A172 (cell line): Measurements from ENCODE around the gene MAP4K1. TPM values are rescaled to one million over a fixed set of nuclear protein-coding genes. Genes with fewer than 3 reads are reported as not detected.

ENCODE experiments used
- DNase-seq: peaks from one replicate; pipeline ENCODE4 v3.0.0-alpha.2; 2015; ENCODE audit warnings: low spot score
- total RNA-seq: library from RNA; depleted of rRNA; stranded (reverse); fragments of >200 nt; shearing (Covaris generic); gene quantifications from 2 replicates; pipeline ENCODE4 v1.2.3, GENCODE V29; 2014; rRNA removed

The MAP4K1 gene
- total RNA-seq, 1 experiment from 2014 or later: 1.4 TPM

- DNase-seq: peak; percentile 33
Observed at GRCh38 chr19:38544569-38545315, 73.0 kb downstream of the MAP4K1 start.

GRCh38 chr19:38543807-38544568 lies 73.8 kb downstream of the MAP4K1 start:
- DNase-seq: peak; percentile 99

DNA sequence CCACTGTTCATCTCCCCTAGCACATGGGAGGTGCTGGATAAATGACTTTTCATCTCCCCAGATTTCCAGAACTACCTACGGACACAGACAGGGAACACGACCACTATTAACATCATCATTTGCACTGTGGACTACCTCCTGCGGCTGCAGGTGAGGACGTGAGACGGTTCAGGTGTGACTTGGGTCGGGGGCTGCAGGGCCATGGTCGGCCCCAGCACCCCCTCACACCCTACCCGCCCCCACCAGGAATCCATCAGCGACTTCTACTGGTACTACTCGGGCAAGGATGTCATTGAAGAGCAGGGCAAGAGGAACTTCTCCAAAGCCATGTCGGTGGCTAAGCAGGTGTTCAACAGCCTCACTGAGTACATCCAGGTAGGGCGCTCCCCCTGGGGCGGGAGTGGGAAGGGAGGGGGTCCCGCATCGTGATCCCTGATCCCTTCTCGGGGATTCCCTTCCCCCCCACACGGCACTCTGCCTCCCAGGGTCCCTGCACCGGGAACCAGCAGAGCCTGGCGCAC lies 74.4 kb downstream of the MAP4K1 start:
- no peak for DNase-seq

- DNase-seq: no peak
Observed at GRCh38 chr19:38542040-38542439, 75.7 kb downstream of the MAP4K1 start.

GRCh38 chr19:38539751-38540150 lies 78.0 kb downstream of the MAP4K1 start:
- DNase-seq: no peak

DNA sequence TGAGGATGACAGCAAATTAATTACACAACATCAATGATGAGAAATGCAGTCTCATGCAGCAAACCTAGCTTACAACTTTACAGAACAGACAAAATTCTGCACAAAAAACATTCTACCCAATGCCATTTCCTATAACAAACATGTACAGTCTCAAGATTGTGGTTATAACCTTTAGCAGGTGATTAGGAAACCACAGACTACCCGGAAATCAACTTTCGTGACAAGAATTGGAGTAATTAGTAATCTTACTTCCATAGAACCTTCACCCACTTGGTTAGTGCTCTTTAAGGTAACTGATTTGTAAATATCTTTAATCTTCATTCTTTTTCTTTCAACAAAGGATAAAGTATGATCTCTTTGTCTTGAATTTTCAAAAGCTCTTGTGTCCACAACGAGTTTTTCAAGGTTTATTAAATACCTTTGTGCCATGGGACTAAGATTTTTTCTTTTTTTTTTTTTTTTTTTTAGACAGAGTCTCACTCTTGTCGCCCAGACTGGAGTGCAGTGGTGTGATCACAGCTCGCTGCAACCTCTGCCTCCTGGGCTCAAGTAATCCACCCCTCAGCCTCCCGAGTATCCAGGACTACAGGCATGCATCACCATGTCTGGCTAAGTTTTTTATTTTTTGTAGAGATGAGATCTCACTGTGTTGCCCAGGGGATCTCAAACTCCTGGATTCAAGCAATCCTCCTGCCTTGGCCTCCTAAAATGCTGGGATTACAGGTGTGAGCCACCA lies 78.8 kb downstream of the MAP4K1 start:
- no peak for DNase-seq

DNA sequence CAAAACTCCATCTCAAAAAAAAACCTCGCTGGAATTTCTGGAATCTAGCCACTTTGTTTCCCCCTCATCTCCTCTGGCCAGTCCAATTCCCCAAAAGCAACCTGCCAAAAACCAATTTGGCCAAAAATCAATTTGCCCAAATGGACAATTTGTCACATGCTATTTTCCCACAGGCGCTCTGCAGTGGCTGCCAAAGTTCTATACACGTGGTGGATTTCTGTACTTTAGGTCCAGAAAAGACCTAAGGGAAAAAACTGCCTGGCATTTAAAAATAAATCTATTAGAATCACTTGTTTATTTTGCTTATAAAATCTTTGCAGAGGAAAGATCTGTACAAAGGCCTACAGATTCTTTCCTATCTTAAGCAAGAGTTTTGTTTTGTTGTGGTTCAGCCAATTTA lies 79.4 kb downstream of the MAP4K1 start:
- no peak for DNase-seq

Other genes with a start within 250 kb of the MAP4K1 start
- gene PSMD8, start 243.4 kb downstream of the MAP4K1 start, total RNA-seq: 447 and 579 TPM in 2 replicates
- gene GGN, start 229.9 kb downstream of the MAP4K1 start, total RNA-seq: 0.19 and 2.3 TPM in 2 replicates
- gene SPRED3, start 229.3 kb downstream of the MAP4K1 start, total RNA-seq: 2.4 and 2.8 TPM in 2 replicates
- gene FAM98C, start 214.9 kb downstream of the MAP4K1 start, total RNA-seq: 10.6 and 16.6 TPM in 2 replicates
- gene RASGRP4, start 191.7 kb downstream of the MAP4K1 start, total RNA-seq: not detected in 2 replicates
- gene RYR1, start 184.3 kb downstream of the MAP4K1 start, total RNA-seq: 0.07 TPM in 1 of 2 replicates, not detected in the other
- gene EIF3K, start 1.2 kb upstream of the MAP4K1 start, total RNA-seq: 358 and 549 TPM in 2 replicates
- 493 and 604 TPM in 2 replicates for gene ACTN4, start 29.7 kb upstream of the MAP4K1 start, total RNA-seq
- gene CAPN12, start 126.5 kb upstream of the MAP4K1 start, total RNA-seq: not detected in 2 replicates
- not detected in 2 replicates for gene LGALS7, start 155.6 kb upstream of the MAP4K1 start, total RNA-seq
- gene LGALS7B, start 171.2 kb upstream of the MAP4K1 start, total RNA-seq: not detected in 2 replicates
- not detected in 2 replicates for gene LGALS4, start 195.0 kb upstream of the MAP4K1 start, total RNA-seq
- gene ECH1, start 213.8 kb upstream of the MAP4K1 start, total RNA-seq: 37.1 and 39.7 TPM in 2 replicates
- 296 and 354 TPM in 2 replicates for gene HNRNPL, start 232.0 kb upstream of the MAP4K1 start, total RNA-seq